ENCODE results near the gene AATK. TPM values are rescaled to one million over a fixed set of nuclear protein-coding genes. Genes with fewer than 3 reads are reported as not detected.
"Not testable (repeated sequence)": the region's sequence is repeated elsewhere in the genome, so short reads cannot be mapped to it uniquely, and the experiment has no call there.

Gene AATK
- total RNA-seq, 1 donor from 2014 or later: 0.99 TPM

GRCh38 chr17:81162491-81162890 lies 3.5 kb downstream of the AATK start:
- no peak for DNase-seq (ENCODE audit: low read depth in 2 of 2)

- no peak for DNase-seq (ENCODE audit: low read depth in 2 of 2)
Measured at GRCh38 chr17:81161972-81162371, 4.0 kb downstream of the AATK start.

DNA sequence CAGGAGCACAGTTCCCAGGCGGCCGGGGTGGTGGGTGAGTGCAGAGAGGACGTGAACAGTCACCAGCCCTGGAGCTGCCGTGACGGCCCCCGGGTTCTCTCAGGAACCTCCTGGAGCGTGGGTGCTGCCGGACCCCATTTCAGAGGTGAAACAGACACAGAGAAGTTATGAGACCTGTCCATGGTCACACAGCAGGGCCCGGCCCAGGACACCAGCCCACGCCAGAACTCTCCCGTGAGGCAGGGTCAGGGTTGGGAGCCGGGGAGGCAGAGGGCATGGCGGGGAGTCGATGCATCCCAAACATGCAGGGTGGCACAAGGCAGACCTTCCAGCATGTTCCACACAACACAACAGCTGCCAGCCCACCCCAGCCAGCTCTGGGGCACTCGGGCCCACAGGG lies 4.5 kb downstream of the AATK start:
- DNase-seq (ENCODE audit: low read depth in 2 of 2): no peak

DNA sequence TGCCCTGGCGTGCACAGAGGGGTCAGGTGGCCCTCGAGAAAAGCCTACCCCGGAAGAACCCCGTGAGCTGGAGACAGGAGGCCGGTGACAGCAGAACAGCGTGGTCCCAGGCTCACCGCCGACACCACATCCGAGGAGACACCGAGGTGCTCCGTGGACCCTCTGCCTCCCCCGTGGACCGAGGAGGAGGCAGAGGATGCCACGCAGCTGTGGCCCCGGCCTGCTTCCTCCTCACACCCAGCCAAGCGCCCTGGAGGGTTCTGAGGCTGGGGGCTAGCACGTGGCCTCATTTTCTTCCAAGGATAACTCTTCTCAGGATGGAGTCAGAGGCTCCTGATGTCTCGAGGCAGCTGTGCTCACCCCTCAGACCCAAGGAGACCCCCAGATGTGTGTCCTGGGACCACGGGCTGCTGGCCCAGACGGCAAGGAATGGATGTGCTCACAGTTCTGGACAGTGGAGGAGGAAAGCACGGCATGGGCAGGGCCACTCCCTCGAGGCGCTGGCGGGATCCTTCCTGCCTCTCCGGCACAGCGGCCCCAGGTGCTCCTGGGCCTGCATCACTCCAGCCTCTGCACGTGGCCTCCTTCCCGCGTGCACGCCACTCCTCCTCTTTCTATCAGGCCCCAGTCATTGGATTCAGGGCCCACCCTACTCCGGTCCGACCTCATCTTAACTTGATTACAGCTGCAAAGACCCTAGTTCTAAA lies 5.1 kb downstream of the AATK start:
- DNase-seq (ENCODE audit: low read depth in 2 of 2): peak; percentile 15 to 29

GRCh38 chr17:81160306-81160705 lies 5.7 kb downstream of the AATK start:
- peak; percentile 58 to 72 for DNase-seq (ENCODE audit: low read depth in 2 of 2)

DNA sequence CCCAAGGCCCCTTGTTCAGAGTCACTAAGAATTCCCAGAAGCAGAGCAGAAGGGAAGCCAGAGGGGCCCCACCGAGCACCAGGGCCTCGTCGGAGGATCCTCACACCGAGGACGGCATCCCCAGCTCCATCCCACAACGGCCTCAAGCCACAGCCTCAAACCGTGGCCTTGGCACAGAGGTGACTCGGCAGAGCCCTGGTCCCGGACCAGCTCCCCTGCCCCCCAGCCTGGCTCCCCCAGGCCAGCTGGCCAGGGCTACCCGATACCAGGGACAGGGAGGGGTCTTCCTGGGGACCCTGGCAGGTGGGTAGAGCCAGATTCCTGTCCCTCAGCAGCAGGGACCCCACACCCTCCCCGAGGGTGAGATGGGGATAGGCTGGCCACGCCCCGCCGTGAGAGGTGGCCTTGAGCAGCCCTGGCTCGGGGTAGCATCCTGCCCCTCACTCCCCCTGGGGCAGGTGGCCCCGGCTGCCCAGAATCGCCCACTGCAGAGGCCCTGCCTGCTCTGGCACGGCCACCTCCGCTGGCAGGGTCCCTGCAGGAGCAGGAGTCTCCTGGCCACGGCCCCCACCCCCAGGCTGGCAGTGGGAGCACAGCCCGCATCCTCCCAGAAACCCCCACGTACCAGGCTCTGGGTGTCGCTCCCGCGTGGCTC lies 6.3 kb downstream of the AATK start:
- DNase-seq (ENCODE audit: low read depth in 2 of 2): peak in 1 of 2 donors; percentile 20

DNA sequence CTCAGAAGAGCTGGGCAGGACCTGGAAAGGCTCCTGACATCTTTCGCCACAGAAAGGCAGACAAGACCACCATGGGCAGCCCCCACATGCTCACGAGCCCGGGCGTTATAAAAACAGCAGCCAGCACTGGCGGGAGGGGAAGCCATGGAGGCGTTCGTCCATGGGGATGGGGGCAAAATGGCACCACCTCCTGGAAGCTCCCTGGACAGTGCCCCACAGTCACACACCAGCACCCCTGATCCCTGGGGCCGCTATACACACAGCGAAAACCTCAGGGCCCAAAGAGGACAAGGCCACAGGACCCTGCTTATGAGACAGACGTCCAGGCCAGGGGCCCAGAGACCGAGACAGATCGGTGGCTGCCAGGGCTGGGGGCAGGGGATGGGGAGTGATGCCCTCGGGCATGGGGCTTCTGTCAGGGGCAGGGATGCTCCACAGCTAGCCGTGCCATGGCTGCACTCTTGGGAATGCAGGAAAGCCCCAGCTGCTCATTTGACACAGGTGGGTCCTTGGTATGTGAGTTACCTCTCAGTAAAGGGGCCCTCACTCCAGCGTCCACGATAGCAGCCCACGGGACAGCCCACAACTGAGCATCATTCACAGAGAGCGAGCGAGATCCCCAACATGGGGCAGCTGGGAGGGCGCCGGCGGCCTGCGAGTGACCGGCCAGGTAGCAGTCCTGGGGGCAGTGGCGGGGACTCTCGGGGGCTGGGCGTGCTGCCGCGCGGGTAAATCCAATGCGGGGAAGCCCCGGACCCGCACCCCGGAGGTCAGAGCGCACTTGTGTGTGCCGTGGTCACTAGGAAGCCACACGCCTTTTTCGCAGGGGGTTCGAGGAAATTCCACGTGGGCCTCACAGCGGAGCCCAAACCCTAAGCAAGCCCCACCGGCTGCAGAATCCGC lies 7.1 kb downstream of the AATK start:
- DNase-seq (ENCODE audit: low read depth in 2 of 2): no peak

- DNase-seq (ENCODE audit: low read depth in 2 of 2): no peak
Measured at GRCh38 chr17:81157848-81158687, 8.0 kb downstream of the AATK start.

GRCh38 chr17:81156866-81157805 lies 8.9 kb downstream of the AATK start:
- DNase-seq (ENCODE audit: low read depth in 2 of 2): no peak

DNA sequence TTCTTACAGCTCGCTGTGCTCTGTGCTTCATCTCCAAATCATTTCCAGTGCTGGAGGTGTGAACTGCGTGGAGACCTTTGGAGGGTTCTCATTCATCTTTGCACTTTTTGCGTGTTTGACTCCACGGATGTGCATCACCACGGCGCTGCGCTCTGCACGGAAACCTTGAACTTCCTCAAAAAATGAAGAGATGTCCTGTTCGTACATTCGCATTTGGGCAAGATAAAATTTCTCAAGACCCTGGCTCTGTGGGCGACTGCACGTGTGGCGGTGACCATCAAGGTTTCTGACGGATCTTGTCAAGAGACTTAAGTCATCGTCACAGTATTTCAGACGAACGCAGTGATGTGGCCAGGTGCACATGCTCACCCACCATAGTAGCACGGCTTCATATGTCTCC lies 11.1 kb downstream of the AATK start:
- DNase-seq (ENCODE audit: low read depth in 2 of 2): no peak

DNA sequence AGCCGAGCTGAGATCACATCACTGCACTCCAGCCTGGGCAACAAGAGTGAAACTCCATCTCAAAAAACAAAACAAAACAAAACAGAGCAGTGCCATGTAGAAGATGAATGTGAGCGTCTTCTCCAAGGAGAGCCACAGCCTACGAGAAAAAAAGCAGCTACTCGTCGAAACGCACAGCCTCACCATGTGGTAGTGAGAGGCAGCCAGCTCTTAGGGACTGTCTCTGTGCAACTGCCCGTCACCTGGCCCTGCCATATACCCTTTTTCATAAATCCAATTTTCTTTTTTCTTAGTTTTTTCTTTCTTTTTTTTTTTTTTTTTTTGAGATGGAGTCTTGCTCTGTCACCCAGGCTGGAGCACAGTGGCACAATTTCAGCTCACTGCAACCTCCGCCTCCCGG lies 12.0 kb downstream of the AATK start:
- DNase-seq (ENCODE audit: low read depth in 2 of 2): not testable (repeated sequence)

DNA sequence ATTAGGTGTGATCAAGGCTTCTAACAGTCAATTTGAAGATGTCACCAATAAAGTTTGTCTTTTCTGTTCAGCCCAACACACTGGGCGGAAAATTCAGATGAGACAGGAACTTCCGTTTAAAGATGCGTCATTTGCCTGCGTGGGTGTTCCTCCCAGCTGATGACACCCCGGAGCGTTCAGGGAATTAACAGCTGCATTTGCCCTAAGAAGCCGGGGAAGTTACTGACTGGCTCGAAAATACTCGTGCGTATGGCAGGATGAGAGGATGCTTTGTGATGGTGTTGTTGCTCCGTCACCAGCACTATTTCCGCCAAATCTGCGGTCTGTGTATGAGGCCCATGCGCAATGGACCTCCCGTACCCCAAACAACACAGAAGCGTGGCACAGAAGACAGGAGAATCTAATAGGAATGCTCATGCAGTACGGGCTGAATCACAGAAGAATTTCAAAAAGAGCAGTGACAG lies 12.6 kb downstream of the AATK start:
- DNase-seq (ENCODE audit: low read depth in 2 of 2): peak; percentile 88

GRCh38 chr17:81152288-81152828 lies 13.7 kb downstream of the AATK start:
- no peak for DNase-seq (ENCODE audit: low read depth in 2 of 2)

GRCh38 chr17:81151278-81151677 lies 14.7 kb downstream of the AATK start:
- no peak for DNase-seq (ENCODE audit: low read depth in 2 of 2)

DNA sequence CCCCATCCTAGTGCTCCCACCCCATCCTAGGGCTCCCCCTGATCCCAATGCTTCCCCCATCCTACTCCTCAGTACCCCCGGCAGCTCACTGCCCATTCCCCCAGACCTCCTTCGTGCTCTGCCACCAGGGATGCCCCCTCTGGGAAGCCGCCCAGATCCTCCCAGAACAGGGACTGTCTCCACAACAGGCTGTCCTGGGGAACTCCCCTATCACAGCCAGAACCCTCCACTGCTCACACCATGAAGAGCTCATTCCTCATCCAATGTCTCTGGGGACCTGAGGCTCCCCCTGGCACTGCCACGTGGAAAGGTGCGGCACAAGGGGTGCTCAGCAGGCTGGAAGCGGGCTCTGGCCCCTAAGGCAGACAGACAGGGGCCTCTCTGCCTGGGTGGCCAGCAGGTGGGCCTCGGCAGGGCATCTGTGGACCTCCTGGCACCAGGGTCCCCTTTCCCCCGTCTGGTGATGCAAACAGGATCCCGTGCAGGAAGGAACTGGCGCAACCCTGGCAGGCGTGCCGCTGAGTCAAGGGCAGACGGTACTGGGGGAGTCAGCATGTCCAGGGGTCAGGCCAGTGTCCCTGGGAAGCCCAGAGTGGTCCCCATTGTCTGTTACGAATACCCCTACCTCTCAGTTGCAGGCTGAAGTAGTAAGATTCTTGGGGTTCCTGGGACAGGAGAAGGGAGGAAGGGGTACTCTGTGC lies 15.5 kb downstream of the AATK start:
- DNase-seq (ENCODE audit: low read depth in 2 of 2): peak; percentile 51 to 76

GRCh38 chr17:81148986-81149533 lies 17.0 kb downstream of the AATK start:
- DNase-seq (ENCODE audit: low read depth in 2 of 2): no peak

DNA sequence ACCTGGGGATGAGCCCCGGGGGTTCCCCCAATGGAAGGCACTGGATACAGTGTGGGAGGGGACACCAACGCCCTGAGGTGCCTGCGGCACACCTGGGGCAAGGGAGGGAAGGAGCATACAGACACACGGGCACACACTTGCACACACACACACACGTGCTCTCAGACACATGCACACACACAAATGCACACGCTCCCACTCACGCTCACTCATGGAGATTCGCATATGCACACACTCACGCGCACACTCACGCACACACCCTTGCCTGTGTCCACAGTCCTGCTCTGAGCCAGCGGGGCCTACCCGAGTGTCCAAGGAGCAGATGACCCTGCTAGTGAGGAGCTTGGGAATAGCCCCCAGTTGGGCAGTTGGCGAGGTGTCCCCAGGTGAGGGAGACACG lies 17.4 kb downstream of the AATK start:
- DNase-seq (ENCODE audit: low read depth in 2 of 2): no peak

DNA sequence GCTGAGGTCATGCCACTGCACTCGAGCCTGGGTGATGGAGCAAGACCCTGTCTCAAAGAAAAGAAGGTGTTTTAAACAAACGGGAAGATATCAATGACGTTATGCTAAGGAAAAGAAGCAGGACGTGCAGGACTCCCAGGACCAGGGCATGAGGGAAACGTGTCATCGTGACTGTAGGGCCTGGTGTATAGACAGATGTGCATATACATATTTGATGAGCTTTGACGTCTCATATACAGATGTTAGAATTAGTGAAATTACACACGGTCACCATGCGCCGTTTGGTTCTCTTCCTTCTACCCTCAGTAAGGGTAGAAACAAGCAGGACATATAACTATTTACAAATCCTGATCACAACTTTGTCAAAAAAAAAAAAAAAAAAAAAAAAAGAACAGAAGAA lies 18.3 kb downstream of the AATK start:
- DNase-seq (ENCODE audit: low read depth in 2 of 2): no peak

GRCh38 chr17:81146208-81146607 lies 19.8 kb downstream of the AATK start:
- not testable (repeated sequence) for DNase-seq (ENCODE audit: low read depth in 2 of 2)
